ENCODE results near the gene CYLD. TPM values are rescaled to one million over a fixed set of nuclear protein-coding genes. Genes with fewer than 3 reads are reported as not detected.

The CYLD gene
- total and polyA plus RNA-seq, 8 donors: 7.0 to 82.1 (median 13.5) TPM

GRCh38 chr16:50781518-50781917, 39.6 kb downstream of the CYLD start:
- H3K27ac ChIP-seq: no peak overlapping the region
- WGBS, 5 donors: 79 to 89% (median 83%) methylated on average over 3 of the region's 3 CpGs
- H3K27me3 ChIP-seq: no peaks in the 10 kb centered on the region
- H3K4me1 ChIP-seq: no peaks in the 10 kb centered on the region
- TF ChIP-seq CTCF (IDR thresholded peaks at IDR 0.05): no peak
- no peak for TF ChIP-seq POLR2AphosphoS5 (IDR thresholded peaks at IDR 0.05)
- TF ChIP-seq POLR2A (IDR thresholded peaks at IDR 0.05): no peak
- no peak for TF ChIP-seq EP300 (IDR thresholded peaks at IDR 0.05)
- intact Hi-C loops (cut with DNase I; ENCODE audit: low total_unique reads): no loop called here
- H3K4me3 ChIP-seq: no peak overlapping the region
- no peak for DNase-seq
- H3K9me3 ChIP-seq: no peaks in the 10 kb centered on the region
- H3K36me3 ChIP-seq: peaks cover 25 to 91% (median 88%) of the 10 kb centered on the region in 4 donors

- no peak overlapping the region for H3K27ac ChIP-seq
- no peak for DNase-seq
- no peaks in the 10 kb centered on the region for H3K9me3 ChIP-seq
- no peaks in the 10 kb centered on the region for H3K27me3 ChIP-seq
- no peaks in the 10 kb centered on the region for H3K4me1 ChIP-seq
- peaks cover 14 to 92% (median 73%) of the 10 kb centered on the region in 4 donors for H3K36me3 ChIP-seq
- intact Hi-C loops (cut with DNase I; ENCODE audit: low total_unique reads): no loop called here
- no peak for TF ChIP-seq POLR2A (IDR thresholded peaks at IDR 0.05)
- TF ChIP-seq CTCF (IDR thresholded peaks at IDR 0.05): no peak
- TF ChIP-seq EP300 (IDR thresholded peaks at IDR 0.05): no peak
- TF ChIP-seq POLR2AphosphoS5 (IDR thresholded peaks at IDR 0.05): no peak
- H3K4me3 ChIP-seq: no peak overlapping the region
Measured at GRCh38 chr16:50789757-50790156, 47.9 kb downstream of the CYLD start.

GRCh38 chr16:50791522-50791921, 49.6 kb downstream of the CYLD start:
- no peaks in the 10 kb centered on the region for H3K27me3 ChIP-seq
- intact Hi-C loops (cut with DNase I; ENCODE audit: low total_unique reads): no loop called here
- H3K4me3 ChIP-seq: no peak overlapping the region
- no peaks in the 10 kb centered on the region for H3K4me1 ChIP-seq
- no peak overlapping the region for H3K27ac ChIP-seq
- H3K36me3 ChIP-seq: peaks cover 28 to 92% (median 73%) of the 10 kb centered on the region in 4 donors
- TF ChIP-seq POLR2AphosphoS5 (IDR thresholded peaks at IDR 0.05) (no peak), EP300 (IDR thresholded peaks at IDR 0.05) (no peak), CTCF (IDR thresholded peaks at IDR 0.05) (no peak)
- WGBS, 5 donors: 92 to 100% (median 94%) methylated on average over 2 of the region's 2 CpGs
- H3K9me3 ChIP-seq: no peaks in the 10 kb centered on the region
- no peak for DNase-seq

GRCh38 chr16:50796829-50797228, 54.9 kb downstream of the CYLD start:
- Histone ChIP-seq H3K9me3 (no peaks in the 10 kb centered on the region), H3K36me3 (peaks cover 32 to 90% (median 76%) of the 10 kb centered on the region in 4 donors), H3K4me1 (no peaks in the 10 kb centered on the region), H3K4me3 (no peak overlapping the region), H3K27me3 (no peaks in the 10 kb centered on the region), H3K27ac (no peak overlapping the region)
- 89 to 97% (median 93%) methylated on average over 1 of the region's 1 CpG for WGBS, 5 donors
- no peak for DNase-seq
- TF ChIP-seq CTCF (IDR thresholded peaks at IDR 0.05) (no peak), EP300 (IDR thresholded peaks at IDR 0.05) (no peak), POLR2A (IDR thresholded peaks at IDR 0.05) (no peak)
- intact Hi-C loops (cut with DNase I; ENCODE audit: low total_unique reads): no loop called here
